Natural killer cell (primary cell): ENCODE measurements around the gene AKR1A1. TPM values are rescaled to one million over a fixed set of nuclear protein-coding genes. Genes with fewer than 3 reads are reported as not detected.
A peak's percentile ranks its signal among the peaks of the same experiment; 100 is the strongest.

Experiments
- ATAC-seq, 3 donors: fragments of 150-1000 bp in 2 of 3; fragments of 200-7000 bp in 1 of 3; cut with Tn5 transposase; 1 replicate in 1 of 3; 2 replicates in 2 of 3; pipeline ENCODE4 v1.10.0; 2021; ENCODE audit warnings: mild to moderate bottlenecking in 2 of 3, moderate library complexity in 2 of 3
- DNase-seq, 2 donors: peaks; one replicate each; pipeline versions ENCODE4 v3.0.0 to v3.0.0-alpha.2; 2013 to 2021; ENCODE audit warnings: mixed read lengths in 1 of 2
- H3K27ac ChIP-seq: one replicate; pipeline ENCODE4 v1.5.1; 2013; ENCODE audit warnings: mild to moderate bottlenecking, low read length
- H3K27me3 ChIP-seq: one replicate; pipeline ENCODE4 v1.6.1; 2013; ENCODE audit warnings: low read length; ENCODE audit not compliant: control insufficient read depth, insufficient read depth
- H3K36me3 ChIP-seq: one replicate; pipeline ENCODE4 v1.6.1; 2013; ENCODE audit warnings: low read length; ENCODE audit not compliant: control insufficient read depth, insufficient read depth
- H3K4me1 ChIP-seq: one replicate; pipeline ENCODE4 v1.6.1; 2013; ENCODE audit warnings: low read length; ENCODE audit not compliant: control insufficient read depth, insufficient read depth
- H3K4me3 ChIP-seq: one replicate; pipeline ENCODE4 v1.5.1; 2013; ENCODE audit warnings: low read length
- H3K9me3 ChIP-seq: one replicate; pipeline ENCODE4 v1.6.1; 2013; ENCODE audit warnings: low read length; ENCODE audit not compliant: control insufficient read depth, insufficient read depth
- H3K27ac Mint-ChIP-seq, 2 donors: one replicate each; pipeline ENCODE4 v1.8.0; 2022; ENCODE audit warnings: mild to moderate bottlenecking in 2 of 2, mixed read lengths in 2 of 2, moderate library complexity in 1 of 2
- H3K27me3 Mint-ChIP-seq, 2 donors: one replicate each; pipeline ENCODE4 v1.8.0; 2022; ENCODE audit warnings: low read depth in 2 of 2, mixed read lengths in 2 of 2
- H3K36me3 Mint-ChIP-seq: one replicate; pipeline ENCODE4 v1.8.0; 2022; ENCODE audit warnings: mixed read lengths
- H3K4me1 Mint-ChIP-seq, 2 donors: one replicate each; pipeline ENCODE4 v1.8.0; 2022; ENCODE audit warnings: mixed read lengths in 2 of 2
- H3K4me3 Mint-ChIP-seq: one replicate; pipeline ENCODE4 v1.8.0; 2022; ENCODE audit warnings: mild to moderate bottlenecking, moderate library complexity, mixed read lengths
- H3K9me3 Mint-ChIP-seq, 2 donors: one replicate each; pipeline ENCODE4 v1.8.0; 2022; ENCODE audit warnings: mixed read lengths in 2 of 2
- WGBS: methylation state at CpG from one replicate; pipeline ENCODE4 v1.1.7; 2013; ENCODE audit warnings: missing lambda C conversion rate; ENCODE audit not compliant: insufficient coverage; 5-methylcytosine and 5-hydroxymethylcytosine counted together
- intact Hi-C: fragments of 100-400 bp; cut with micrococcal nuclease; formaldehyde crosslinking; loops from one replicate; pipeline ENCODE4 v1.14.2; 2022
- total RNA-seq, 4 donors: library from RNA; stranded (reverse); fragments of 120-200 nt in 1 of 4; gene quantifications; one replicate each; pipeline versions ENCODE4 v1.2.3 to v1.2.4, GENCODE V29; 2013 to 2022
- TF ChIP-seq, protein P1 (sequence below): fragments of 200-600 bp; IDR thresholded peaks from one replicate; pipeline ENCODE4 v1.8.0; 2022; ENCODE audit warnings: antibody characterized with exemption

The AKR1A1 gene
- total RNA-seq, 3 donors from 2014 or later (not counting 1 experiment from before 2014, with no cell fraction given) = 45.7 to 54.2 (median 53.9) TPM

DNA sequence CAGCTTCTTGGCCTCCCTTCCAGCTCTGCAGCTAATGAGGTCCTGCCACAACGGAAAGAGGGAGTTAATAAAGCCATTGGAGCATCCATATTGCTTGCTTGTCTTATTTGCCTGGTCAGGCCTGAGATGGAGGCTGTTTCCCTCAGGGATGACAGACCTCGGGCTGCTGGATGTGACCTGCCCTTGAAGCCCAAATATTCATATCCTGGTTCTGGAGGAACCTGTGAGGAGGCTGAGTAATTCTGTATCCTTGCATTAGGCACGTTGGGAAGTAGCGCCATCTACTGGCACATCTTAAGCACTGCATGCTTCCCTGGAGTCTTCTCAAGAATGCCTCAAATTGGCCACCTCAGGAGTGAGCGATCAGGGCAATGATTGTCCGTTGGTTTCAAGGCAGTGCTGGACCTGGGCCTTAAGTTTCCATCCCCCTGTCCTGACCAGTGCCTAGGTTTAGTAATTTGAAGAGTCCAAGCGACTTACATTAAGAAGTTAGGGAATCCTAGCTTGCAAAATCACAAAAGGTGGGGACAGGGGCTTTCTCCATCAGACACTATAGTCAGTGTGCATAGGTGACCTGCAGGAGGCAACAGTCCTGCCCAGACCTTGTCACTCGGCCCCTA is 19.4 kb downstream of the AKR1A1 start:
- no peak overlapping the region for H3K27ac ChIP-seq
- no peaks in the 10 kb centered on the region for H3K27me3 ChIP-seq
- H3K4me1 Mint-ChIP-seq = no peaks in the 10 kb centered on the region
- H3K36me3 Mint-ChIP-seq = no peaks in the 10 kb centered on the region
- H3K4me1 ChIP-seq = no peaks in the 10 kb centered on the region
- no peaks in the 10 kb centered on the region for H3K27me3 Mint-ChIP-seq
- WGBS = 25% methylated on average over 8 of the region's 8 CpGs
- intact Hi-C loops = loop anchor here (1.0 kb wide), 3 partner anchors 58 to 556 kb away; no protein-coding TSS in a partner anchor
- no peak overlapping the region for H3K4me3 ChIP-seq
- peaks cover 39% of the 10 kb centered on the region for H3K36me3 ChIP-seq
- H3K27ac Mint-ChIP-seq = peak overlapping the region in 1 of 2 donors; percentile 11
- ATAC-seq (peak; percentile 93 to 100 (median 97)), DNase-seq (peak; percentile 59 to 87)
- no peaks in the 10 kb centered on the region for H3K9me3 Mint-ChIP-seq
- TF ChIP-seq, protein P1, sequence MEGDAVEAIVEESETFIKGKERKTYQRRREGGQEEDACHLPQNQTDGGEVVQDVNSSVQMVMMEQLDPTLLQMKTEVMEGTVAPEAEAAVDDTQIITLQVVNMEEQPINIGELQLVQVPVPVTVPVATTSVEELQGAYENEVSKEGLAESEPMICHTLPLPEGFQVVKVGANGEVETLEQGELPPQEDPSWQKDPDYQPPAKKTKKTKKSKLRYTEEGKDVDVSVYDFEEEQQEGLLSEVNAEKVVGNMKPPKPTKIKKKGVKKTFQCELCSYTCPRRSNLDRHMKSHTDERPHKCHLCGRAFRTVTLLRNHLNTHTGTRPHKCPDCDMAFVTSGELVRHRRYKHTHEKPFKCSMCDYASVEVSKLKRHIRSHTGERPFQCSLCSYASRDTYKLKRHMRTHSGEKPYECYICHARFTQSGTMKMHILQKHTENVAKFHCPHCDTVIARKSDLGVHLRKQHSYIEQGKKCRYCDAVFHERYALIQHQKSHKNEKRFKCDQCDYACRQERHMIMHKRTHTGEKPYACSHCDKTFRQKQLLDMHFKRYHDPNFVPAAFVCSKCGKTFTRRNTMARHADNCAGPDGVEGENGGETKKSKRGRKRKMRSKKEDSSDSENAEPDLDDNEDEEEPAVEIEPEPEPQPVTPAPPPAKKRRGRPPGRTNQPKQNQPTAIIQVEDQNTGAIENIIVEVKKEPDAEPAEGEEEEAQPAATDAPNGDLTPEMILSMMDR = peak; percentile 94
- no peak overlapping the region for H3K4me3 Mint-ChIP-seq
- H3K9me3 ChIP-seq = no peaks in the 10 kb centered on the region

DNA sequence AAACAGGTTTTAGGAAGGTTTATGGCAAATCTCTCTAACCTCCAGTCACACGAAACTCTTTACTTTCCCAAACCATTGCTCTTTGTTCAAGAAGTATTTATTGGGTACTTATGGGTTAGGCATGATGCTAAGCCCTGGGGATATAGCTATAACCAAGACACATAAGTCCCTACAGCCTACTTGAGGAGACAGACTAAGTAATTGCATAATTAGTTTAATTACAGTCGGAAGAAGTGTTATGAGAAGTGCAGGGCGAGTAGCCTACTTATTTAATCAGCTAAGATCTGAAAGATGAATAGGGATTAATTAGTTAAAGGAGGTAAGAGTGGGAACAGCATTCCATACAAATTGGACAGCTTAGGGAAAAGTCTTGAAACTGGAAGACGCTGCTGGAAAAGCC is 20.0 kb downstream of the AKR1A1 start:
- TF ChIP-seq, protein P1 = no peak
- H3K4me1 ChIP-seq = no peaks in the 10 kb centered on the region
- no peaks in the 10 kb centered on the region for H3K27me3 Mint-ChIP-seq
- H3K9me3 Mint-ChIP-seq = no peaks in the 10 kb centered on the region
- H3K36me3 Mint-ChIP-seq = no peaks in the 10 kb centered on the region
- H3K9me3 ChIP-seq = no peaks in the 10 kb centered on the region
- no peak overlapping the region for H3K4me3 Mint-ChIP-seq
- H3K27ac ChIP-seq = no peak overlapping the region
- 94% methylated on average over 3 of the region's 4 CpGs for WGBS
- no peaks in the 10 kb centered on the region for H3K4me1 Mint-ChIP-seq
- no peak overlapping the region for H3K4me3 ChIP-seq
- no peak for ATAC-seq
- intact Hi-C loops = loop anchor here (1.0 kb wide), 3 partner anchors 58 to 556 kb away; no protein-coding TSS in a partner anchor
- H3K36me3 ChIP-seq = peaks cover 39% of the 10 kb centered on the region
- no peaks in the 10 kb centered on the region for H3K27me3 ChIP-seq
- no peak overlapping the region for H3K27ac Mint-ChIP-seq
- no peak for DNase-seq

DNA sequence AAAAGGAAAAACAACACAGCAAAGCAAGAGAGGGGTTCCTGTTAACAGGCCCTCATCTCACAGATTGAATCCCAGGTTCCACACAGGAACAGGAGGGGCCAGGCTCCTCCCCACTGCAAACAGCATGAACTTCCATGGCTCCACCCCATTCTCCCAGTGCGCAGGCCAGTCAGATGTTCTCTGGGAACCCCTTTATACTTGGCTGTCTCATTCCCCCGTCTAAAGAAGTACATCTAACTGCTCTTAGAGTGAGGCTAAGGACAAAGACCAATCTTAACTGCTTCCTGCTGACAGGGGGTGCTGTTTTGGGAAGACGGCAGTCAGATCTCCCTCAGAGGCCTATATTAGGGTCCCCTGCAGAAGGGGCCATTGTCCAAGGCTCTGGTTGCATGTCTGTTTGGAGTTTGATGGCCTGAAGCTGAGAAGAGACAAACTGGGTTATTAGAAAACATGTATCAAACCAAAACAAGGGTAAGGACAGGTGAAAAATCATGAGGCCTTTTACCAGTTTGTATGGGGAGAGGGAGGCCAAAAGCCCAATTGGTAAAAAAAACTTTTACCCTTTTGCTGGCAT is 22.7 kb downstream of the AKR1A1 start:
- Histone ChIP-seq H3K27ac (no peak overlapping the region), H3K4me1 (no peaks in the 10 kb centered on the region), H3K36me3 (peaks cover 21% of the 10 kb centered on the region), H3K27me3 (no peaks in the 10 kb centered on the region), H3K9me3 (no peaks in the 10 kb centered on the region), H3K4me3 (no peak overlapping the region)
- H3K4me3 Mint-ChIP-seq = no peak overlapping the region
- H3K9me3 Mint-ChIP-seq = no peaks in the 10 kb centered on the region
- no peak overlapping the region for H3K27ac Mint-ChIP-seq
- 98% methylated on average over 3 of the region's 3 CpGs for WGBS
- no peak for DNase-seq
- no peaks in the 10 kb centered on the region for H3K36me3 Mint-ChIP-seq
- TF ChIP-seq, protein P1 = no peak
- no peaks in the 10 kb centered on the region for H3K4me1 Mint-ChIP-seq
- no peak for ATAC-seq
- no peaks in the 10 kb centered on the region for H3K27me3 Mint-ChIP-seq
- intact Hi-C loops = no loop called here
